Measurements from ENCODE around the gene DENND4A. TPM values are rescaled to one million over a fixed set of nuclear protein-coding genes. Genes with fewer than 3 reads are reported as not detected.
"Not testable (repeated sequence)": the region's sequence is repeated elsewhere in the genome, so short reads cannot be mapped to it uniquely, and the experiment has no call there.

Gene DENND4A
- total RNA-seq, 1 experiment from 2014 or later: 14.4 TPM

DNA sequence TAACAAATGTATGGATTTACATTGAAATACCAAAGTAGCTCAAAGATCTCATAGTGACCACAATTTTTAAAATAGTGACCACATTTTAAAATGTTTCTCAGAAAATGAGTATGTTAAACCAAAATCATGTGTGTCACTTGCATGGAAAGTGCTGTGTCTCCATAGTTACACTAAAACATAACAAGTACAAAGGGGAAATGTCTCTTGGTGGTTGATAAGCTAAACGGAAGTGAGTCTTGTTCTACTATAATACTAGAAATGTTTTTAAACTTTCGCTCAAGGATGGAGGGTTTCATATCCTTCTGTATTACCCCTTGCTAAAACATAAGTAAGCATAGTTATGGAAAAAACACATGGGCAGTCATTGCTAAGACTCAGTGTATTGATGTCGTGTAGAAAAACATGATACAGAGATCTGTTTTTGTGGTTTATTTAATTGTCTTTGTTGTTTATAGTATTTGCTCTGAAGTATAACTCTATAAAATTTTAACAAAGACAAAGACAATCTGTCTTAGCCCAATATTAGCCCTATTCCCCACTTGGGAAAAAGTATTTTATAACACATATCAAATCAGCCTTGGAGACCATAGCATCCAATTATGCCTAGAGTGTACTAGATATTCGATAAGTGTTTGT lies 27.0 kb upstream of the DENND4A start:
- in situ Hi-C loops (cut with HindIII; ENCODE audit: low pct_unique_long_range_greater_than_20kb, low sequenced_read_pairs): no loop called here
- intact Hi-C loops (cut with micrococcal nuclease; ENCODE audit: unreplicated experiment): no loop called here
- Histone ChIP-seq H3K27ac (ENCODE audit: low read length) (no peak overlapping the region), H3K4me1 (ENCODE audit: control insufficient read depth, insufficient read depth, low read length) (no peaks in the 10 kb centered on the region), H3K36me3 (ENCODE audit: control insufficient read depth, insufficient read depth, low read length) (no peaks in the 10 kb centered on the region), H3K4me3 (ENCODE audit: low read depth in 2 of 2, low read length in 2 of 2) (no peak overlapping the region), H3K27me3 (ENCODE audit: control insufficient read depth, insufficient read depth, low read length) (no peaks in the 10 kb centered on the region), H3K9me3 (ENCODE audit: control insufficient read depth, insufficient read depth, low read depth, low read length) (no peaks in the 10 kb centered on the region)
- DNase-seq (ENCODE audit: low read depth, low spot score): no peak
- TF ChIP-seq, protein P1, sequence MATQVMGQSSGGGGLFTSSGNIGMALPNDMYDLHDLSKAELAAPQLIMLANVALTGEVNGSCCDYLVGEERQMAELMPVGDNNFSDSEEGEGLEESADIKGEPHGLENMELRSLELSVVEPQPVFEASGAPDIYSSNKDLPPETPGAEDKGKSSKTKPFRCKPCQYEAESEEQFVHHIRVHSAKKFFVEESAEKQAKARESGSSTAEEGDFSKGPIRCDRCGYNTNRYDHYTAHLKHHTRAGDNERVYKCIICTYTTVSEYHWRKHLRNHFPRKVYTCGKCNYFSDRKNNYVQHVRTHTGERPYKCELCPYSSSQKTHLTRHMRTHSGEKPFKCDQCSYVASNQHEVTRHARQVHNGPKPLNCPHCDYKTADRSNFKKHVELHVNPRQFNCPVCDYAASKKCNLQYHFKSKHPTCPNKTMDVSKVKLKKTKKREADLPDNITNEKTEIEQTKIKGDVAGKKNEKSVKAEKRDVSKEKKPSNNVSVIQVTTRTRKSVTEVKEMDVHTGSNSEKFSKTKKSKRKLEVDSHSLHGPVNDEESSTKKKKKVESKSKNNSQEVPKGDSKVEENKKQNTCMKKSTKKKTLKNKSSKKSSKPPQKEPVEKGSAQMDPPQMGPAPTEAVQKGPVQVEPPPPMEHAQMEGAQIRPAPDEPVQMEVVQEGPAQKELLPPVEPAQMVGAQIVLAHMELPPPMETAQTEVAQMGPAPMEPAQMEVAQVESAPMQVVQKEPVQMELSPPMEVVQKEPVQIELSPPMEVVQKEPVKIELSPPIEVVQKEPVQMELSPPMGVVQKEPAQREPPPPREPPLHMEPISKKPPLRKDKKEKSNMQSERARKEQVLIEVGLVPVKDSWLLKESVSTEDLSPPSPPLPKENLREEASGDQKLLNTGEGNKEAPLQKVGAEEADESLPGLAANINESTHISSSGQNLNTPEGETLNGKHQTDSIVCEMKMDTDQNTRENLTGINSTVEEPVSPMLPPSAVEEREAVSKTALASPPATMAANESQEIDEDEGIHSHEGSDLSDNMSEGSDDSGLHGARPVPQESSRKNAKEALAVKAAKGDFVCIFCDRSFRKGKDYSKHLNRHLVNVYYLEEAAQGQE (IDR thresholded peaks at IDR 0.05; ENCODE audit: insufficient read depth in 1 of 2, low read depth in 2 of 2, low read length in 1 of 2): no peak
- TF ChIP-seq, protein P2, sequence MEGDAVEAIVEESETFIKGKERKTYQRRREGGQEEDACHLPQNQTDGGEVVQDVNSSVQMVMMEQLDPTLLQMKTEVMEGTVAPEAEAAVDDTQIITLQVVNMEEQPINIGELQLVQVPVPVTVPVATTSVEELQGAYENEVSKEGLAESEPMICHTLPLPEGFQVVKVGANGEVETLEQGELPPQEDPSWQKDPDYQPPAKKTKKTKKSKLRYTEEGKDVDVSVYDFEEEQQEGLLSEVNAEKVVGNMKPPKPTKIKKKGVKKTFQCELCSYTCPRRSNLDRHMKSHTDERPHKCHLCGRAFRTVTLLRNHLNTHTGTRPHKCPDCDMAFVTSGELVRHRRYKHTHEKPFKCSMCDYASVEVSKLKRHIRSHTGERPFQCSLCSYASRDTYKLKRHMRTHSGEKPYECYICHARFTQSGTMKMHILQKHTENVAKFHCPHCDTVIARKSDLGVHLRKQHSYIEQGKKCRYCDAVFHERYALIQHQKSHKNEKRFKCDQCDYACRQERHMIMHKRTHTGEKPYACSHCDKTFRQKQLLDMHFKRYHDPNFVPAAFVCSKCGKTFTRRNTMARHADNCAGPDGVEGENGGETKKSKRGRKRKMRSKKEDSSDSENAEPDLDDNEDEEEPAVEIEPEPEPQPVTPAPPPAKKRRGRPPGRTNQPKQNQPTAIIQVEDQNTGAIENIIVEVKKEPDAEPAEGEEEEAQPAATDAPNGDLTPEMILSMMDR (IDR thresholded peaks at IDR 0.05): no peak
- TF ChIP-seq POLR2AphosphoS5 (IDR thresholded peaks at IDR 0.05; ENCODE audit: low read depth, low read length) (no peak), SIN3A (IDR thresholded peaks at IDR 0.05; ENCODE audit: borderline replicate concordance, insufficient read depth, low read depth, low read length) (no peak), TCF7L2 (IDR thresholded peaks at IDR 0.05; ENCODE audit: low read depth, low read length) (no peak)
- no TSS peak for BruUV-seq (replicated peaks)
- ChIA-PET CTCF (no interaction called here), POLR2A (no interaction called here)
- no peak for ATAC-seq

DNA sequence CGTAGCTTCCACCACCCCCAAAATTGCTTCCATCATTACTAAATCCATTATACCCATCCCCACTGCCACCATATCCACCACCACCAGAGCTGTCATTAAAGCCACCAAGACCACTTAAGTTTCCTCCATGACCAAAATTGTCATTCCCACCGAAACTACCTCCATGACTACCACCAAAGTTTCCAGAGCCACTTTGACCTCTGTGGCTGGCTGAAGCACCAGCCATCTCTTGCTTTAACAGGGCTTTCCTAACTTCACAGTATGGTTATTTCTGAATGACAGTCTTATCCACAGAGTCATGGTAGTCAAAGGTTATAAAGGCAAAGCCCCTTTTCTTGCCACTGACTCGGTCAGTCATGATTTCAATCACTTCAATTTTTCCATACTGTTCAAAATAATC lies 24.3 kb upstream of the DENND4A start:
- in situ Hi-C loops (cut with HindIII; ENCODE audit: low pct_unique_long_range_greater_than_20kb, low sequenced_read_pairs) (no loop called here), intact Hi-C loops (cut with micrococcal nuclease; ENCODE audit: unreplicated experiment) (no loop called here)
- no TSS peak for BruUV-seq (replicated peaks)
- Histone ChIP-seq H3K27ac (ENCODE audit: low read length) (no peak overlapping the region), H3K27me3 (ENCODE audit: control insufficient read depth, insufficient read depth, low read length) (no peaks in the 10 kb centered on the region), H3K9me3 (ENCODE audit: control insufficient read depth, insufficient read depth, low read depth, low read length) (no peaks in the 10 kb centered on the region), H3K36me3 (ENCODE audit: control insufficient read depth, insufficient read depth, low read length) (no peaks in the 10 kb centered on the region), H3K4me3 (ENCODE audit: low read depth in 2 of 2, low read length in 2 of 2) (no peak overlapping the region), H3K4me1 (ENCODE audit: control insufficient read depth, insufficient read depth, low read length) (no peaks in the 10 kb centered on the region)
- ChIA-PET POLR2A (no interaction called here), CTCF (interaction anchor here (0.5 to 0.6 kb wide), 2 partner anchors 54 to 100 kb away, joined by 4 to 5 read pairs; no protein-coding TSS in a partner anchor)
- TF ChIP-seq POLR2AphosphoS5 (IDR thresholded peaks at IDR 0.05; ENCODE audit: low read depth, low read length): no peak
- TF ChIP-seq, protein P1 (IDR thresholded peaks at IDR 0.05; ENCODE audit: insufficient read depth in 1 of 2, low read depth in 2 of 2, low read length in 1 of 2): no peak
- TF ChIP-seq TCF7L2 (IDR thresholded peaks at IDR 0.05; ENCODE audit: low read depth, low read length): no peak
- TF ChIP-seq SIN3A (IDR thresholded peaks at IDR 0.05; ENCODE audit: borderline replicate concordance, insufficient read depth, low read depth, low read length): no peak
- TF ChIP-seq, protein P2 (IDR thresholded peaks at IDR 0.05): no peak
- DNase-seq (ENCODE audit: low read depth, low spot score) (no peak), ATAC-seq (no peak)

DNA sequence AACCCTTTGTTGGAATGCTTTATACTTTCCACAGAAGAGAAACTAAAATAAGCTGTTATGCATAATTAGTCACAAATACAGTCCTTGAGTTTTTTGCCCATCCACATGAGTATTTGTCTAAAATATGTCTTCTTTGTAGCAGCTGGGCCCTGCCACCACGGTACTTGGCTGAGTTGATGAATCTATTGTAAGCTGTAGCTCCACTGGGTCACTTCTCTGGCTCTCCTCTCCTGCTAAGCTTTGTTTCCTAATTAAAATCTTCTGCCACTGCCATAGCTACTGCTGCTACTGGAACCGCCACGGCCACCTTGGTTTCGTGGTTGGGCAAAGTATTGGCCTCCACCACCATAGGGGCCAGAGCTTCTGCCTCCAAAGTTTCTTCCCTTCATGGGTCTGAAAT lies 23.9 kb upstream of the DENND4A start:
- H3K27me3 ChIP-seq (ENCODE audit: control insufficient read depth, insufficient read depth, low read length); H3K4me1 ChIP-seq (ENCODE audit: control insufficient read depth, insufficient read depth, low read length); H3K27ac ChIP-seq (ENCODE audit: low read length); H3K9me3 ChIP-seq (ENCODE audit: control insufficient read depth, insufficient read depth, low read depth, low read length); ATAC-seq; DNase-seq (ENCODE audit: low read depth, low spot score); BruUV-seq (replicated peaks); intact Hi-C loops (cut with micrococcal nuclease; ENCODE audit: unreplicated experiment); H3K36me3 ChIP-seq (ENCODE audit: control insufficient read depth, insufficient read depth, low read length); H3K4me3 ChIP-seq (ENCODE audit: low read depth in 2 of 2, low read length in 2 of 2); in situ Hi-C loops (cut with HindIII; ENCODE audit: low pct_unique_long_range_greater_than_20kb, low sequenced_read_pairs): not testable (repeated sequence)
- POLR2A ChIA-PET: interaction anchor here (0.7 kb wide), 1 partner anchor 72 kb away, joined by 5 read pairs; no protein-coding TSS in a partner anchor
- CTCF ChIA-PET: interaction anchor here (0.5 to 0.6 kb wide), 2 partner anchors 54 to 100 kb away, joined by 4 to 5 read pairs; no protein-coding TSS in a partner anchor

Data from Panc1 (cell line).